ENCODE data around the gene ZNF783.
A peak's percentile ranks its signal among the peaks of the same experiment; 100 is the strongest.

- TF ChIP-seq CTCF (conservative IDR thresholded peaks at IDR 0.05) (peak; percentile 77), EZH2 (IDR thresholded peaks at IDR 0.05; ENCODE audit: low read depth) (no peak)
These were observed 48.3 kb downstream of the ZNF783 start for GRCh38 chr7:149310113-149310836.

Data from PC-9 (cell line).